HG03196 (cell line): ENCODE results near the gene ST3GAL2.
"Not testable (repeated sequence)": the region's sequence is repeated elsewhere in the genome, so short reads cannot be mapped to it uniquely, and the experiment has no call there.

Experiments used
- ATAC-seq: cut with Tn5 transposase; IDR thresholded peaks from one replicate; pipeline ENCODE4 v1.9.1; 2021; ENCODE audit not compliant: unreplicated experiment

ST3GAL2 gene

DNA sequence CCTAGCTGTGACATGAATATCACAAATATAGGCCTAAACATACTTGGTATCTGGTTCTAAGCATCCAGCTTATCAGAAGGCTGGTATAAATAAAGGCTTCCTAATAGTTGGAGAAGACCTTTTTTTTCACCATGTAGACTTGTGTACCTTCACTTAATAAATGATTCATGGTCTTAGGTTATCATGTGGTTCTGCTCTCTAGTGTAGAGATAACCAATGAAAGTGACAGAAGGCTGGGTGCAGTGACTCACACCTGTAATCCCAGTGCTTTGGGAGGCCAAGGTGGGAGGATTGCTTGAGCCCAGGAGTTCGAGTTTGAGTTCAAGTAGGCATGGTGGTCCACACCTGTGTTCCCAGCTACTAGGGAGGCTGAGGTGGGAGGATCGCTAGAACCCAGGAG is 89.1 kb downstream of the ST3GAL2 start:
- no peak for ATAC-seq

DNA sequence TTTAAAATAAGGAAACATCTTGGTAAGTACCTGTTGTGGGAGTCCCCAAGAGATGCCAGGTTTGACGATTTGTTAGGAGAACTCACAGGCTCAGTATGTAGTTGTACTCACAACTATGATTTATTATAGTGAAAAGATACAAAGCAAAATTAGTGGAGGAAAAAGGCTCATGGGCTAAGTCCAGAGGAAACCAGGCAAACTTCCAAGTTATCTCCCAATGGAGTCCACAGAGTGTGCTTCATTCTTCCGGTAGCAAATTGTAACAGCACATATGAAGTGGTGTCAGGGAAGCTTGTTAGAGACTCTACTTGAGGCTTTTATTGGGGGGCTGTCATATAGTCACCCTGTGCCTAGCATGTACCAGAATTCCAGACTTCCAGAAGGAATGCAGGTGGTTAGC is 89.9 kb downstream of the ST3GAL2 start:
- ATAC-seq: no peak

DNA sequence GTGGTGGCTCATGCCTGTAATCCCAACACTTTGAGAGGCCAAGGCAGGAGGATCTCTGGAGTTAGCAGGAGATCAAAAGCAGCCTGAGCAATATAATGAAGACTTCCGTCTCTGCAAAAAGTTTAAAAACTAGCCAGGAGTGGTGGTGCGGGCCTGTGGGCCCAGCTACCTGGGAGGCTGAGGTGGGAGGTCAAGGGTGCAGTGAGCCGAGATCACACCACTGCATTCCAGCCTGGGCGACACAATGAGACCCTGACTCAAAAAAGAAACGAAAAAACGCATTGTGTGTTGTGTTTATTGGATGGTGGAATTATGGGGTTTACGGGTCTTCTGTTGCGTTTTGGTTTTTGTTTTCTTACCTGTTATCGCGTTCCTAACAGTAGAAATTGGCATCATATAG is 93.1 kb downstream of the ST3GAL2 start:
- ATAC-seq: no peak

DNA sequence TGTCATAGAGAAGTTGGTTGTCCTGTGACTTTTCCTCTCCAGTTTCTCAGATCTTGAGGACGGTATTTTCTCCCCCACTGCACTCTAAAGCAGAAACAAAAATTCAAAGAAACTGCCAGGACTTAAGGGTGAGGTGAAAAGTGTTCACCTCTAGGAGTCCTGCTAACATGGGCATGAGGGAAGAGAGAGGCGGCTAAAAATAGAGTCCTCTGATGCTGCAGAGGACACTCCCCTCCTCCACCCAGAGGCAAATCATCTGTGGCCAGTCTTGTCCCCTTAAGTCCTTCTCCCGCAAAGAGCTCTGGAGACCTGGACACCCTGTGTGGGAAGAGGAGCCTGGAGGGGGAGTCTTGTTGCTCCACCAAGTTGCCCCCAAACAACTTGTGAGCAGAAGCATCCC is 96.9 kb downstream of the ST3GAL2 start:
- ATAC-seq: no peak

DNA sequence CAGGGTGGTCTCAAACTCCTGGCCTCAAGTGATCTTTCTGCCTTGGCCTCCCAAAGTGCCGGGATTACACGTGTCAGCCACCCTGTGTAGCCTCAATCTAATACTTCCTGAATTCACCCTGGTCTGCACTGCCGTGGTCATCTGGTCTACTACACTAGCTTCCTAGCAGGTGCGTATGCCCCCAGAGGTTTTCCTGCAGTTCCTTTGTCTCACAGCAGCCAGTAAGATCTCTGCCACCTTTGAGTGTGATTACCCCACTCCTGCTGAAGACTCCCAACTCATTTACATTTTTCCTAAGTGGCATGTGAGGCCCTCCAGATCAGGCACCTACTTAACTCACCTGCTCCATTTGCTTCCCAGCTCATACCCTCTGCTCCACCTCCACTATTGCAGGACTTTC is 97.3 kb downstream of the ST3GAL2 start:
- no peak for ATAC-seq

DNA sequence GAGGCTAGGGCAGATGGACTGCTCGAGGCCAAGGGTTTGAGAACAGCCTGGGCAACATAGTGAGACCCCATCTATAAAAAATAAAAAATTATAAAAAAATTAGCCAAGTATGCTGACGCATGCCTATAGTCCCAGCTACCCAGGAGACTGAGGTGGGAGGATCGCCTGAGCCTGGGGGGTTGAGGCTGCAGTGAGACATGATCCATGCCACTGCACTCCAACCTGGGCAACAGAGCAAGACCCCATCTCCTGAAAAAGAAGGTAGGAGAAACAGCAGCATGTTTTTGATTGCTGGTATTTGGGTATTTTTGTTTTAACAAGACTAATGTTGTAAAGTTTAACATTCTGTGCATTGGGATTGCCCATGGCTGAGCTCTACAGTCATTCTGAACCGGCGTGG is 101.1 kb downstream of the ST3GAL2 start:
- no peak for ATAC-seq

DNA sequence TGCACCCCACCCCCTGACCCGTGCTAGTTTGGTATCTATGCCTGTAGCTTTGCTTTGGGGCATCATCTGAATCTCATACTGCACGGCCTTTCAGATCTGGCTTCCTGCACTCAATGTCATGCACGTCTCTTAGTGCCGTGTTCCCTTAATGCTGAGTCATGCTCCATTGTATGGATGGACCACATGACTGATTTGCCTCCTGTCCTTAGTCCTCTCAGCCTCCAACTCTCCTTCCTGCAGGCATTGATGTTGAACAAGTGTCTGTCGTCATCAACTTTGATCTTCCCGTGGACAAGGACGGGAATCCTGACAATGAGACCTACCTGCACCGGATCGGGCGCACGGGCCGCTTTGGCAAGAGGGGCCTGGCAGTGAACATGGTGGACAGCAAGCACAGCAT is 106.2 kb downstream of the ST3GAL2 start:
- ATAC-seq: not testable (repeated sequence)

DNA sequence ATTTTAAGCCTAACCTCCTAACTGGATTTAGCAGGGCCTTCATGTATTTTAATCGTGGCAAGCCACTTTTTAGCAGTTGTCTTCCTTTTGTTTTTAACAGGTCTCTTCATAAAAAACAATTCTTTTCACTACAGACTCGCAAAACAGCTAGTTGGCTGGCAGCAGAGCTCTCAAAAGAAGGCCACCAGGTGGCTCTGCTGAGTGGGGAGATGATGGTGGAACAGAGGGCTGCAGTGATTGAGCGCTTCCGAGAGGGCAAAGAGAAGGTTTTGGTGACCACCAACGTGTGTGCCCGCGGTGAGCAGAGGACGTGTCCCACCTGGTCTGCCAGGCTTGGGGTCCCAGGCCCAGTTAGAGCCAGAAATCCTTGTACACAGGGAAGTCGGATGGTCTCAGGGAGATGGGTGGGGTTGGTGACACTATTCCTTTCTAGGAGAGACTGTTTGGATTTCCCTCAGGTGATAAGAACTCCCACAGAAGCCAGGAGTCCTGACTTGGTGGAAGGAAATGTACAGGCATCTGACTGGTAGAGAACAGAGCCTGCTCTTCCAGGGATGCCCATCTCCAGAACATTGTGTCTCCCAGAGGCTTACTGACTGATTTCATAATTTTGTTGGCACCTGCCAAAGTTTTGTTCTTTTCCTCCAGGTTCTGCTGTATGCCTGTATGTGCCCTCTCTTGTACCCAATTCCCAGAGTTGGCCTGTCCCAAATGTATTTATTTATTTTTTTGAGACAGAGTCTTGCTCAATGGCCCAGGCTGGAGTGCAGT is 107.1 kb downstream of the ST3GAL2 start:
- no peak for ATAC-seq

DNA sequence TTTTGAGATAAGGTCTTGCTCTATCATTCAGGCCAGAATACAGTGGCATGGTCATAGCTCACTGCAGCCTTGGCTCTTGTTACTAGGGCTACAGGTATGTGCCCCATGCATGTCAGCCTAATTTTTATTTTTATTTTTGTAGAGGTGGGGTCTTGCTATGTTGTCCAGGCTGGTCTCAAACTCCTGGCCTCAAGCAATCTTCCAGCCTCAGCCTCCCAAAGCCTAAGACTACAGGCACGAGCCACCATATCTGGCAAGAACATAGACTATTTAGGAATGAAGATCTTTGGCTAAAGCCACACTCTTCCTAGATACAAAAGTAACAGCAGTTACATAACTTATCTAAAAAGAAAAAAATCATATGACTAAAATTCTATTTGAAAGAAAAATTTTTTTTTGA is 107.8 kb downstream of the ST3GAL2 start:
- no peak for ATAC-seq
